Tibial artery (tissue), 4 donors: ENCODE results near the gene COQ5.

ENCODE experiments used
- DNase-seq, 2 donors: peaks; one replicate each; pipeline ENCODE4 v3.0.0-alpha.2; 2019
- H3K27ac ChIP-seq, 2 donors: fragments of 200-600 bp; sonication (generic) in 1 of 2; 1 replicate in 1 of 2; 2 replicates in 1 of 2; pipeline ENCODE4 v1.5.1; 2018 to 2019; ENCODE audit warnings: mild to moderate bottlenecking in 1 of 2
- H3K27me3 ChIP-seq, 2 donors: fragments of 200-600 bp; sonication (generic) in 1 of 2; one replicate each; pipeline versions ENCODE4 v1.5.1 to v1.6.0; 2016 to 2019
- H3K36me3 ChIP-seq, 3 donors: fragments of 200-600 bp; sonication (generic) in 2 of 3; one replicate each; pipeline ENCODE4 v1.5.1; 2016 to 2019; ENCODE audit warnings: mild to moderate bottlenecking in 2 of 3
- H3K4me1 ChIP-seq, 4 donors: fragments of 200-600 bp; sonication (generic) in 2 of 4; 1 replicate in 3 of 4; 2 replicates in 1 of 4; pipeline ENCODE4 v1.5.1; 2016 to 2019
- H3K4me3 ChIP-seq, 2 donors: fragments of 200-600 bp; sonication (generic) in 1 of 2; 1 replicate in 1 of 2; 2 replicates in 1 of 2; pipeline ENCODE4 v1.5.1; 2018 to 2019; ENCODE audit warnings: mild to moderate bottlenecking in 2 of 2
- H3K9me3 ChIP-seq, 3 donors: fragments of 200-600 bp; sonication (generic) in 1 of 3; one replicate each; pipeline ENCODE4 v1.5.1; 2016 to 2019
- intact Hi-C: fragments of 100-400 bp; cut with DNase I; formaldehyde crosslinking; loops from one replicate; pipeline ENCODE4 v1.15.0; 2023; ENCODE audit warnings: low total_unique reads
- TF ChIP-seq, protein P1 (sequence below), 2 experiments: fragments of 200-600 bp in 1 of 2; fragments of 450-650 bp in 1 of 2; IDR thresholded peaks; one replicate each; pipeline ENCODE4 v1.5.1; 2017 to 2019; ENCODE audit warnings: antibody characterized with exemption in 2 of 2, mild to moderate bottlenecking in 1 of 2, moderate library complexity in 1 of 2

The COQ5 gene

DNA sequence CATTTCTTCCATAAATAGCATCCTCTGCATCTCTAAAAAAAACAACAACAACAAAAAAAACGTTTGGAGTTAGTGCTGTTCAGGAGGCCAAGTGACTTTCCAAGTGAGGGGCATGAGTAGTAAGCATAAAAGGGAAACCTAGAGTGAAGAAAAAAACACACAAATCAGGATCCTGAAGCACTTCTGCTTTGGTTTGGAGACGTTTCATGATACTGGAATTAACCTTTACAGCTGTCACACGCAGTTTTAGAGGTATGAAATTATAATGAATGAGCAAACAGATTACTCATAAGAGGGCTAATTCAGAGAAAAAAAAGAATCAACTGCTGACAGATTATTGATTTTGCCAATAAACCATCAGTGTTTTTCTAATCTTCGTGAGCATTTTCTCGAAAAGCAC is 63.2 kb downstream of the COQ5 start:
- Histone ChIP-seq H3K4me3 (no peak overlapping the region), H3K36me3 (peaks cover 47 to 63% (median 50%) of the 10 kb centered on the region in 3 donors), H3K9me3 (no peaks in the 10 kb centered on the region), H3K27me3 (no peaks in the 10 kb centered on the region), H3K4me1 (peaks cover 0 to 39% (median 19%) of the 10 kb centered on the region in 4 donors), H3K27ac (no peak overlapping the region)
- intact Hi-C loops = no loop called here
- DNase-seq = no peak
- TF ChIP-seq, protein P1, sequence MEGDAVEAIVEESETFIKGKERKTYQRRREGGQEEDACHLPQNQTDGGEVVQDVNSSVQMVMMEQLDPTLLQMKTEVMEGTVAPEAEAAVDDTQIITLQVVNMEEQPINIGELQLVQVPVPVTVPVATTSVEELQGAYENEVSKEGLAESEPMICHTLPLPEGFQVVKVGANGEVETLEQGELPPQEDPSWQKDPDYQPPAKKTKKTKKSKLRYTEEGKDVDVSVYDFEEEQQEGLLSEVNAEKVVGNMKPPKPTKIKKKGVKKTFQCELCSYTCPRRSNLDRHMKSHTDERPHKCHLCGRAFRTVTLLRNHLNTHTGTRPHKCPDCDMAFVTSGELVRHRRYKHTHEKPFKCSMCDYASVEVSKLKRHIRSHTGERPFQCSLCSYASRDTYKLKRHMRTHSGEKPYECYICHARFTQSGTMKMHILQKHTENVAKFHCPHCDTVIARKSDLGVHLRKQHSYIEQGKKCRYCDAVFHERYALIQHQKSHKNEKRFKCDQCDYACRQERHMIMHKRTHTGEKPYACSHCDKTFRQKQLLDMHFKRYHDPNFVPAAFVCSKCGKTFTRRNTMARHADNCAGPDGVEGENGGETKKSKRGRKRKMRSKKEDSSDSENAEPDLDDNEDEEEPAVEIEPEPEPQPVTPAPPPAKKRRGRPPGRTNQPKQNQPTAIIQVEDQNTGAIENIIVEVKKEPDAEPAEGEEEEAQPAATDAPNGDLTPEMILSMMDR (IDR thresholded peaks at IDR 0.05) = no peak

DNA sequence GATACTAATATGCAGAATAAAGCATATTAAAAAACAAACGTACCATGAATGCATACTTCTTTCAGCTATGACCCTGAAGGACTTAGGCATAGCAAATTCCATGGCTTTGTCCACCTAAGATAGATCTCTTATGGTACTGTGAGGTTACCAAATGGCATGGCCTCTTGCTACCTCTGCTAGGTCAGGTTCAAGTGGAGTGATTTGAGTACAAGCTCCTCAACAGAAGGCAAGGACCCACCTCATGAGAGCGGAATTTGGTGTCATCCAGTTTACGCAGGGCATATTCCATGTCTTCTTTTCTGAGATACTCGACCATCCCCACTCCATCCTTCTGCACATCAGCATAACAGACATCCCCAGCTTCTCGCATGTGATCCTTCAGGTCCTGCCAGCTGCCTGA is 65.2 kb downstream of the COQ5 start:
- DNase-seq = no peak
- intact Hi-C loops = no loop called here
- Histone ChIP-seq H3K4me3 (no peak overlapping the region), H3K36me3 (peaks cover 67 to 84% (median 69%) of the 10 kb centered on the region in 3 donors), H3K9me3 (no peaks in the 10 kb centered on the region), H3K27ac (no peak overlapping the region), H3K27me3 (no peaks in the 10 kb centered on the region), H3K4me1 (peaks cover 0 to 30% (median 12%) of the 10 kb centered on the region in 4 donors)
- TF ChIP-seq, protein P1 (IDR thresholded peaks at IDR 0.05) = no peak

DNA sequence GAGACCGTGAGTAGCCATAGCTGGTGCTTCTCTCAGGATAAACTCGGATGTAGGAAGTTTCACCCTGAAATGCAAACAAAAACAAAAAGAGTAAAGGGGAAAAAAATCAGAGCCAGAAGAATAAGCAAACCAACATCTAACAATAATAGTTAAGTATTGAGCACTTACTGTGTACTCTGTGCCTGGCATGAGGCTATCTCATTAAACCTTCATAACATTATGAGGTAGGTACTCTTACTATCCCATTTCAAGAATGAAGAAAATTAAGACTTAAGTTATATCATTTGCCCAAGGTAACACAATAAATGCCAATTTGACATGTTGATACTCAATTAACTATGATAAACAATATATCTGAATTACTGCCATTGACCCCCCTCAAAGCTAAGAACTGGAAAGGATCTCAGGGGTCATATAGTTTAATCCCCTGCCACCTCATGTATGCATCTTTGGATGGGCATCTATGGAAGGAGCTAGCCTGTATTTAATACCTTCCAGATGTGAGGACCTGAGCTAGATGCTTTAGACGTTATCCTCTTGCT is 66.8 kb downstream of the COQ5 start:
- peaks cover 0 to 15% (median 6%) of the 10 kb centered on the region in 4 donors for H3K4me1 ChIP-seq
- intact Hi-C loops = no loop called here
- H3K36me3 ChIP-seq = peaks cover 78 to 97% (median 81%) of the 10 kb centered on the region in 3 donors
- no peak overlapping the region for H3K4me3 ChIP-seq
- no peaks in the 10 kb centered on the region for H3K9me3 ChIP-seq
- TF ChIP-seq, protein P1 (IDR thresholded peaks at IDR 0.05) = no peak
- no peaks in the 10 kb centered on the region for H3K27me3 ChIP-seq
- DNase-seq = no peak
- H3K27ac ChIP-seq = no peak overlapping the region

DNA sequence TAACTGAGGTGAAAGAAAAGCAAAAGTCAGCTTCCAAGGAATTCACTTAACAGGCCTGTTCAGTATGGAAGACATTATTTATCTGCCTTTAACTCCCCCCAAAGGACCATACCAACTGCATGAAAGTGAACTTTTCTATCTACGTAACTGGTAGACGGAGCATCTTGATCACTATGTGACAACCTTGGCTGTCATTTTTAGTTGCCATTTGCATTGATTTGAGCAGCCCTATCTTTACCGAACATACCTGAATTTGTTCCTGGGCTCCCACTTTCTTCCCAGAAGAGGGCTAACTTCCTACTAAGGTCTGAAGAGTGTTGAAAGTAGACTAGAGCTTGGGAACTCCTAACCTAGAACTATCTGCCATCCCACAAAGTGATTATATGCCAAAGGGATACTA is 68.8 kb downstream of the COQ5 start:
- TF ChIP-seq, protein P1 (IDR thresholded peaks at IDR 0.05) = no peak
- no peak for DNase-seq
- intact Hi-C loops = no loop called here
- no peaks in the 10 kb centered on the region for H3K27me3 ChIP-seq
- no peaks in the 10 kb centered on the region for H3K9me3 ChIP-seq
- H3K4me1 ChIP-seq = no peaks in the 10 kb centered on the region
- H3K36me3 ChIP-seq = peaks cover 79 to 100% (median 96%) of the 10 kb centered on the region in 3 donors
- no peak overlapping the region for H3K4me3 ChIP-seq
- no peak overlapping the region for H3K27ac ChIP-seq

DNA sequence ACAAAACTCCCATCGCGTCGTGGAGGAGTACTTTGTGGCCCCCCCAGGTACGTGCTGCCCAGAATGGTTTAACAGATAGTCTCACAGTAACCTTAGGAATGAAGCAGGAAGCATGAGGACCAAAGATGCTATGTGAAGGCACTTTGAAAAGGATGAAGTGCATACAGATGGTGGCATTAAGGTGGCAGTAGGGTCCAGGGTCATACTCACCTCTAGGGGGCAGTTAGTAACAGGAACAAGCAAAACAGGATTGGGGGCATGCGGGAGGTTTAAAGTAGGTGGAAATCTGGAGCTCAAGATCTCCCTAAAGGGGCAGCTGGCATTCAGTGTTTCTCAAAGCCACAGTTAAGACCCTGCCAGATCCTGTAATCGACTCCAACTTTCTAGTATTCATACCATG is 71.8 kb downstream of the COQ5 start:
- Histone ChIP-seq H3K36me3 (peaks cover 49 to 95% (median 75%) of the 10 kb centered on the region in 3 donors), H3K4me3 (no peak overlapping the region), H3K27me3 (no peaks in the 10 kb centered on the region), H3K4me1 (no peaks in the 10 kb centered on the region), H3K9me3 (no peaks in the 10 kb centered on the region), H3K27ac (no peak overlapping the region)
- intact Hi-C loops = no loop called here
- no peak for DNase-seq
- TF ChIP-seq, protein P1 (IDR thresholded peaks at IDR 0.05) = no peak

DNA sequence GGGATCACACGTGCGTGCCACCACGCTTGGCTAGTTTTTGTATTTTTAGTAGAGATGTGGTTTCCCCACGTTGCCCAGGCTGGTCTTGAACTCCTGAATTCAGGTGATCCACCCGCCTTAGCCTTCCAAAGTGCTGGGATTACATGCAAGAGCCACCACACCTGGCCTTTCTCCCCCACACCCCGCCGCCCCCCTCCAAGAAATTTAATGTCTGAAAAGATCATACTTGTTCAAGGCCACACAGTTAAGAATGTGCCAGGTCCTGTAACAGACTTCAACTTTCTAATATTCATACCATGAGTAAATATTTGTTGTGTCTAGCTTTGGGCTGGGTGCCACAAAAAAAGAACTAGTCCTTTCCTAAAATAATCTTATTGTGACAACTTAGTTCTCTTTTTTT is 73.7 kb downstream of the COQ5 start:
- no peak overlapping the region for H3K4me3 ChIP-seq
- peaks cover 30 to 92% (median 58%) of the 10 kb centered on the region in 3 donors for H3K36me3 ChIP-seq
- TF ChIP-seq, protein P1 (IDR thresholded peaks at IDR 0.05) = no peak
- H3K27me3 ChIP-seq = no peaks in the 10 kb centered on the region
- H3K9me3 ChIP-seq = no peaks in the 10 kb centered on the region
- no peaks in the 10 kb centered on the region for H3K4me1 ChIP-seq
- no peak for DNase-seq
- intact Hi-C loops = no loop called here
- no peak overlapping the region for H3K27ac ChIP-seq
